ENCODE measurements around the gene LAD1.
A peak's percentile ranks its signal among the peaks of the same experiment; 100 is the strongest.

The LAD1 gene

DNA sequence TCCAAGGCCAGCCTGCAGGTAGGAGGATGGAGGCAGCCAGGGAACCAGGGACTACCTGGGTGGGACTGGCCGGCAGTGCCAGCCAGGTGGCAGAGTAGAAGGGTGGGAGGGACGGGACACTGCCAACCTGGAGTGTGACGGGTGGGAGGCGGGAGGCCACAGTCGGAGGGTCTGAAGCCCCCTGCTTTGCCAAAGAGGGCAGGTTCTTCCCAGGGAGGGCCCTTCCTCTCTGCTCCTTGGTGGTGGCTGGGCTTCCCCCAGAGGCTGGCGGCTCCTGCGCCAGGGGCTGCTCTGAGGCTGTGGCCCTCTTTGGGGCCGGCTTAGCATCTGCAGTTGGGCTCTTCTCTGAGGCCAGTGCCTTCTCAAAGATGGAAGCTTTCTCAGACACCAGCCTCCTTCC lies 12.9 kb downstream of the LAD1 start:
- no peak for DNase-seq

DNA sequence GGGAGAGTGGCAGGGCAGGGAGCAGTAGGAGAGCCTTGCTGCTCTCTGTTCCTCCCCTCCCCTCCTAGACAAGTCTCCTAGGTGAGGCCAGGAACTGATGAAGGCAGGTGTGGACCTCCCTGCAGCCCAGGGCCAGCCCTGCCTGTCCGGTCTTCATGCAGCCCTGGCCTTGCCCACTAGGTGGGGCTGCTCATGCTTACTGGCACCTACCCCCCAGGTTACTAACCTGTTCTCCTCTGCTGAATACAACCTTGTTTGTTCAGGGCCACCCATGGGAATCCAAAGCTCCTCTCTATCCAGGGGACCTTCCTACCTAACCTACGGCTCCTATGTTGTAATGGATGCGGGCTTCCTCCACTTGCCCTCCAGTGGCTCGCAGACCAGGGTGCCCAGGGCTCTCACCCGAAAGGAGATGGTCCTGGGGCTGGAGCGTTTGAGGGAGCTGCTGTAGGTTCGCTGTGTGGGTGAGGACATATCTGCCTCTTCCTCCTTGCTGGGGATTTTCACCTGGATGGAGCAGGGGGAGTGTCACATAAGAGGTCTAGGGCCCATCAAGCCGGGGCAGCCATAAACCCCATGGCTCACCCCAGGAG lies 13.7 kb downstream of the LAD1 start:
- DNase-seq = peak; percentile 81

DNA sequence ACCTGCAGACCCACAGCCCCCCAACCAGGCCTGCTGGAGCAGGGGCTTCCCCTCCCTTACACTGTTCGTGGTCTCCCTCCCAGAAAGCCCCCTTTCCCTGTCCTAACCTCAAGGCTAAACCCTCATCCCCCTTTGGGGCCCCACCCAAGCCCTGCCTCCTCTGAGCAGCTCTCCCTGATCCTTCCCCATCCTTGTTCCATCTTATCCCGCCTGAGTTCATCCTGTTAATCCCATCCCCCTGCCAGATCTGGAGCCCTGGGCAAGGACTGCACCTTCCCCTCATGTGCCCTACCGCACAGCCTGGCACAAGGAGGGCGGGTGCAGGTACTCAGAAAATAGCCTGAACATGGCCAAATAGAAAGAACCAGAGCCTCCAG lies 14.7 kb downstream of the LAD1 start:
- DNase-seq = no peak

DNA sequence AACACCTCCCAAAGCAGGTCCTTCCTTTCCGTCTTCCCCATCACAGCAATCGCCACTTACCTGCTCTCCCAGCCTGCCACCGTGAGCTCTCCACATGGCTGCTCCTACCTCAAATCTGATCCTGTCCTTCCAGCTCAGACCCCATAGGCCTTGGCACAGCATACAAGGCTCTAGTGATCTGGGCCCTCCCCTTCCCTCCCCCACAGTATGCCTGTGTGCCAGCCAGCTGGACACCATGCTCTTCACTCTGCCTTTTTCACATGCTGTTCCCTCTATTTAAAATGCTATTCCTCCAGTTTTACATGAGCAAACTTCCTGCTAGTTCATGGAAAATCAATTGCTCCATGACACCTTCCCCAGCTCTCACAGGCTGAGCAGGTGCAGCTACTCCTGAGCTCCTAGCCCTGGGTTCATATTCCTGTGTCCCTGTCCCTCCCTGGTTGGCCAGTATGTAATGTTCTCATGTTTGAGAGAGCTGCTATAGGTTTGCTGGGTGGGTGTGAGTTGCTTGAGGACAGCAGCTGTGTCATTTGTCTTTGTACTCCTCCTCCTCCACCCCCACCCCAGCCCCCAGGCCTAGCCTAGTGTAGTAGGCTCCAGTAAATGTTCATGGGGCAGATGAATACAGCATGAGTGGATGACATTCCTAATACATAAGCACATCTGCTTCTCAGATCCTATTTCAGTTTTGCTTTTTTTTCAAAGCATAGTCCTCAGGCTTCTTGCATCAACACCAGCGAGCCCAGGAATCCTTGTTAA lies 15.3 kb downstream of the LAD1 start:
- DNase-seq = peak; percentile 89

DNA sequence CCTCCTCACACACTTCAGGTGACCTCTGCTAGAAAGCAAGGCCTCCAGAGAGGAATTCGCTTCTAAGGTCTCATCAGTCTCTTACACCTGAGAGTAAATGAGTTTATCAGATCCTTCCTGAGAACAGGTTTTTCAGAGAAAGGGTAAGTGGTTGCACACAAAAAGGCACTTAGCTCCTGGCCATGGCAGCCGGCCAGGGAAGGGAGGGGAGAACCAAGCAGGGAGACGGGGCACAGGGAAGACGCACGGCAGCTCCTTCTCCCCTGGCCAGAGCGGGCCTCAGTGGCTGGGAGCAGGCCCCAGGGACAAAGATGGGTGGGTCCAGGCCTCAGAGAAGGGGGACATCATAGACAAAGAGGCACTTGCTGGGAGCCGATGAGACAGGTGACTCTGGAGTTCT lies 18.0 kb downstream of the LAD1 start:
- DNase-seq = peak; percentile 83

DNA sequence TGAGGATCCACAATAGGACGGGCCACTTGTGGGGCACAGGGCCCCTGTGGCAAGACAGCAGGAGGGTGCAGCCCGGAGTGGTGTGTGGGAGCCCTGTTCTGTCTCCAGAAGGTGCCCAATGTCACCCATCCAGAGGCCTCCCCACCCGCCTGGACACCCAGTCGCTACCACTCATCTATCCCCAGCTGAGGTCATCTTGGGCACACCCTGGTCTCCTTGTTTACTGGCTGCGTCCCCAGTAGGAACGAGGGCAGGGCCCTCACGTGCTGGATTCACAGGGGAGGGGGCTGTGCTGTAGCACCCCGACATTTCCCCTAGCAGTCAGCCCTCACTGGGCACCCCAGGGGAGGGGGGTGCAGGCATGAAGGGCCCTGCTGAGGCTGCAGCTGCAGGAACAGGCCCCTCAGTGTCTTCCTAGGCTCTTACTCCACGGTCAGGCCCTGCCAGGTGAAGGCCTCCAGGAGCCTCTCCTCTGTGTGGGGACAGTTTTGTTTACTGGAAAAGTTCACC lies 19.3 kb downstream of the LAD1 start:
- DNase-seq = no peak

DNA sequence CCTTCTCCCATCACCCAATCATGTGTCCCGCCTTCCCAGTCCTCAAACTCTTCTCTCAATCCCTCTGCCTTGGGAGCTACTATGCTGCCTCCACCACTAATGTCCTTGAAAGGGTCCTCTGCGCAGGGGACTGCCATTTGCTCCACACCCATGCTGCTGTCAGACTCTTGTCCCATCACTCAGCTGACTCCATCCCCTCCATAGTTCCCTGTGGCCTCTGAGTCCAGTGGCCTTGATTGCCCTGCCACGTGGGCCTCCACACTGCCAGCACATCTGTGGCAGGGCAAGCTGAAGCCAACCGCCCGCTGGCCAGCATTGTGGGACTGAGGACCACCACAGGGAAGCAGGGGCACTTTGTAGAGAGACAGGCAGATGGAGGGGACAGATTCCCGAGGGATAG lies 20.3 kb downstream of the LAD1 start:
- DNase-seq = no peak

DNA sequence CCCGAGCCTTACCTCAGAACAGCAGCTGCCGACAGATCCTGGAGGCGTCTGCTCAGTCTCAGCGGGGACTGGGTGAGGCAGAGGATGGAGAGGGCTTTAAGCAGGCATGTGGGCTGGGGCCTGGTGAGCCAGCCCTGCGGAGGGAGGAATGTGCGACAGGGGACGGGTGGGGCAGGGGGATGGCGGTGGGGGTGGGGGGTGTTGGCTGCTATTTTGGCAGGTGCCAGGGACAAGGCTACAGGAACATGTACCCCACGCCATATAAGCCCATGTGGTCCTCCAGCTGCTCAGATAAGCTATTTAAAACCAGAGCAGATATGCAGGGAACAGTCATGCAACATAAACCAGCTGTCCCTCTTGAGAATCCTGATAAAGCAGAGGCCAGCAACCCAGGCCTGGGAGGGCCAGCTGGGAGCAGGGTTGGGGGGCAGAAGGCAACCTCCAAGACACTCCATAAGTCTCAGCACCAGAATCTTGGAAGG lies 21.5 kb downstream of the LAD1 start, which contains the start of gene TNNT2:
Gene TNNT2, minus strand, starts transcription at position 70 of the 482 bp plus-strand sequence. CDS start 4,426 bp downstream, outside the sequence.
- DNase-seq = no peak

DNA sequence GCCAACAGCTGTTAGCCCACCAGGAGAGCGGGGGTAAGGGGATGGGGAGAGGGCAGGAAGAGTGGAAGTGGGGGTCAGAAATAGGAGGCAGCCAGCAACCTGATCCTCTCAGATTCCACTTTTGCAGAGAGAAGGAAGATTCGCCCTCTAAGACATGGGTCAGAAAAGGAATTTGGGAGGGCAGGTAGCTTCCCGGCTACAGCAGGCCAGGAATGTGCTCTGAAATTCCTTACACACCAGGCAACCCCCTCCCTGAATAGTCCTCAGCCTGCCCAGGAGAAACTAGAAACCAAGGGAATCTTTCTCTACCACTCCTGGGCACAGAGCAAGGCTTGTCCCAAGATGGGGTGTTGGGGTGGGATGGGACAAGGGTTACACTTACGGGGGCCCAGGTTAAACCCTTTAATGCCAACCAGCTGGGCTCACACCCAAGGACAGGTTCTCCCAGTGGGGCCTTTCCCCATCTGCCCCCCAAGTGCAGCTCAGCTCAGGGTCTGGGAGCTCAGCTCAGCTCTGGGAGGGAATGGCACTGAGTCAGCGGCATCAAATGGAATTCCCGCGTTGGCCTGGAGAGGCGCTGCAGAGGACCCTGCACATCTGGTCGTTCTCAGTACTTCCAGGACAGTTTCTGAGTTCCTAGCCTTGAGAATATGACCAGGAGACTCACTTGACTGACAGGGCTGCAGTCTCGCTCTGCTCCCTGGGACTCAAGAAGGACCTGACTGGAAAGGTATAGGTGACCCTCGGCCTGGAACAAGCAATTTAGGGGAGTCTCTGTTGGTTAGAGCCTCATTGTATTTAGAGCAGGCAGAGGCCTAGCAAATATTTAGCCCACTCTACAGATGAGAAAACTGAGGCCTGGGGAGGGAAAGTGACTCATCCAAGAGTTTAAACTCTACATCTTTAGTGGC lies 22.4 kb downstream of the LAD1 start:
- DNase-seq = no peak

DNA sequence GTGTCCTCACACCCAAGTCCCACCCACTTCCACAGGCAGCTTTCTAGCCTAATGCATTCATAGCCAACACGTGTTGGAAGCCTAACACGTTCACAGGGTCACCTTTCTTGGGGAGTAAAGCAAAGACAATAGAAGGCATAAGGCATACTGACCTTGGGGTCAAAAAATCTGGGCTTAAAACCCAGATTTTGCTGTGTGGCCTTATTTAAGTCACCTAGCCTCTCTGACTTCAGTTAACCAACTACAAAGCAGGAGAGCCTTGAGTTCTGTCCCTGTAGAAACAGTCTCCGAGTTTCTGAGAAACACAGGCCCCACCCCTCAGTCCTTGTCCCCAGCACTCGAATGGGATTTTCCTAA lies 23.0 kb downstream of the LAD1 start:
- no peak for DNase-seq

DNA sequence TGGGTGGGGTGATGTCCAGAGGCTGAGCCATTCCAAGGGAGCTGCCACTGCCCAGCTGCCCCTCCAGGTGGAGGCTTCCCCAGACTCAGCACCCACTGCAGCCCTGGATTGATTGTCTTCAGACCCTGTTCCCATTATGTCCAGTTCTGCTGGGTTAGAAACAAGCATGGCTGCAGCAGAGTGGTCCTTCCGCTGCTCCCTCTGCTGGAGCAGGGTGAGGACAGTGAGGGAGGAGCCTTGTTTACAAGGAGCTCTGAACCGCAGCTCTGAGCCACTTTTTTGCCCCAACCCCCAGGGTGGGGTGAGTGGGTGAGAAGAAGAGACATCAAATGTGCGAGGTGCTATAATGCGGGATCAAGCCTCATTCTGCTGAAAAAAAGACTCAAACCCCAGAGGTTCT lies 24.0 kb downstream of the LAD1 start:
- no peak for DNase-seq

DNA sequence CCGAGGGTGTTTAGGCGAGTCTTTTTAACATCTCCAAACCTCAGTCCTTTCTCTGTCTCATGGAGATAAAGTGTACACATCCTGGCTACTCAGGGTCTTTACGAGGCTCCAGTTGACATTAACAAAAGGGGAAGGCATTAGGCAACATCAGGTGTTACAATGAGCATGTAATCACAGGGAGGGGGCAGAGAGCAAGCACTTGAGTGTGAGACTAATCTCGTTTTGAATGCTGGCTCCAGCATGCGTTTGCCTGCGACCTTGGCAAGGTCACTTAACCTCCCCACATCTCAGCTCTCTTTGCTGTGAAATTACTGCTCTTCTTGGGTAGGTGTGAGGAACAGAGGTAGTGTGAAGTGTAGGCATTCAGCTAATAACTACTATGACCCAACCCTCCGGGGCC lies 24.8 kb downstream of the LAD1 start:
- peak; percentile 86 for DNase-seq

DNA sequence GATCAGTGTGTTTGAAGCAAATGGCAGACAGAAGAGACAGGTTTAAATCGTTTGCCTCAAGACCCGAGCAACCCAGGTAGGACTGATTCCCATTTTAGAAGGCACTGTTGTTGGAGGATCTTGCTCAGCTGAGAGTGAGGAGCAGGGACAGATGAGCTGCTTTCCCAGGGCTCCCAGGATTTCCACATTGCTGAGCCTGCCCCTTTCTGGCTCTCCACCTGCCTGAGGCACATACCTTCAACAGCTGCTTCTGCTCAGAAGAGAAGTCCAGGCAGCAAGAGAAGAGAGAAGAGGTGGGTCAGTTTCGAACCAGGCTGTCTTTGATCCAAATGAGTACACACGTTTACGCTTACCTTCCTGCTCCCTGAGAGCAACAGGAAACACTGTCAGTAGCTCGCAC lies 27.3 kb downstream of the LAD1 start:
- DNase-seq = no peak

DNA sequence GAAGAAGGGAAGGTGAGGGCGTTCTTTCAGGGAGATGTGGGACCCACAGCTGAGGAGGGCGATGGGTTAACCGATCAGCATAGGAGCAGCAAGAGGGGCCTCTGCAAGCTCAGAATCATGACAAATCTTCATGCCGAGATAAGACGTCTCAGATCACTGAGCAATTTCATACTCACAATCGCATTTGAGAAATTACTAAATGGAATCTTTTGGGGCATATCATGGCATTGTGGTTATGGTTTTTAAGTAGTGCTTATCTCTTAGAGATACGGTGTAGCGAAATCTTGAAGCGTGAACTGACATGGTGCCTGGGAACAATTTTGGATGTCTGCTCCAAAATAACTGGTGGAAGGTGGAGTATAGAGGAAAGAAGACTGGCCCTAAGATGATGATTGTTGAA lies 27.8 kb downstream of the LAD1 start:
- DNase-seq = no peak

DNA sequence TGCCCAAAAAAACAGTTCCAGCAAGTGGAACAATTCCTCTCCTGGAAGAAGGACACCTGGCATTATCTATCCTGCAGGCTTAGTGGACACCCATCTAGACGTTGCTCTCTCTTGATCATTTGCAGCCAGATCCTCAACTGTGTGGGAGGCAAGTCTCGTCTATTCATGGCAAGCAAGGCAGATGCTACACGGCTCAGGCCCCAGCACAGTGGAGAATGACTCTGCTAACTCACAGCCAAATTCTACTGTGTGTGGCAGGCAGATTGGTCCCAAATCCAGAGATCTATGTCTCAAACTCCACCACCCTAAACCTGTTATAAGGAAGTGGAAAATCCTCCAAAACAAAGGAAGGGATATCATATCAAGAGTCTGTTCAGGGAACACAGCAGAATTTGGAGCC lies 28.6 kb downstream of the LAD1 start:
- DNase-seq = no peak

DNA sequence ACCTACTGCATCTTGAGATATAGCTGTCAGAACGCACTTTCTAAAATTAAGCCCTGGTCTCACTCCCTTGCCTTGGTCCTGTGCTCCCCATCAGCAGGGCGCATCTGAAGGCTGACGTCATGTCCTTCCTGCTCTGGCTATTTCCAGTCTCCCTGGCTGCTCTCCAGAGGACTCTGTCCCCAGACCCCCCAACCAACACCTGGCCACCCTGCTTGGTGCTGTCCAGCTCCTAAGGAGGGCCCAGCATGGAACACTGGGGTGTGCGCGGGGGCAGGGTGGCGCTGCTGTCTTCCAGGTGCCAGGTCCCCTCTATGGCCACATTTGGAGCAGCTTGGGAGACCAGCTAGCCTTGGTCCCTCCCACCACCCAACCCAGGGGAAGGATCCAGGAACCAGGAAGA lies 29.9 kb downstream of the LAD1 start:
- DNase-seq = no peak

DNA sequence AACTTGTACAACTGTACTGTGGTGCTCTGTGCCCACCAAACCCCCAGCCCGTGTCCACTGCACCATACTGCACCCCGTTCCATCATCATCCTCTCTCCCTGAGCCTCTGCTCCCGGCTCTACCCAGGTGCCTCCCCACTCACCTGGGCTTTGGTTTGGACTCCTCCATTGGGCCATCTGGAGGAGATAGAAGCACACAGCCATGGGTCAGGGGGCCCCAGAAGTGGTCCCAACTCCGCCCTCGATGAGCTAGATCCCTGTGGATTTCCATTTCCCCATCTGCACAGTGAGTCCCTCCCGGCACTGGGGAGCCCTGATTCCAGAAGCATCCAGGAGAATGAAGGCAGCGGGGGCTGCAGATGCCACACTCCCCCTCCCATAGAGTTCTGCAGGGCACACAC lies 32.4 kb downstream of the LAD1 start:
- no peak for DNase-seq

DNA sequence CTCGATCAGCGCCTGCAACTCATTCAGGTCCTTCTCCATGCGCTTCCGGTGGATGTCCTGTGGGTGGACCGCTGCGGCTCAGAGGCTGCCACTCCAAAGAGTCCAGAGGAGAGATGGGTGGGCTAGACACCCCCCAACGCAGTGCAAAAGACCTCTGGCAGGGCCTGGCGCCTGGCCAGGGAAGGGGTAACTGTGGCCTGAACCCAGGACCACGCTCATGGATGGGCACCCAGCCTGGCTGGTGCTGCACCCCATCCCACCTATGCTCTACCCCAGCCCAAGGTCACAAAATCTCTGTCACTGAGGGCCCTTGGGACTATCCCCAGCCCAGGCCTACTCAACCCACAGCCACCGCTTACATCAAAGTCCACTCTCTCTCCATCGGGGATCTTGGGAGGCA lies 33.9 kb downstream of the LAD1 start:
- no peak for DNase-seq

DNA sequence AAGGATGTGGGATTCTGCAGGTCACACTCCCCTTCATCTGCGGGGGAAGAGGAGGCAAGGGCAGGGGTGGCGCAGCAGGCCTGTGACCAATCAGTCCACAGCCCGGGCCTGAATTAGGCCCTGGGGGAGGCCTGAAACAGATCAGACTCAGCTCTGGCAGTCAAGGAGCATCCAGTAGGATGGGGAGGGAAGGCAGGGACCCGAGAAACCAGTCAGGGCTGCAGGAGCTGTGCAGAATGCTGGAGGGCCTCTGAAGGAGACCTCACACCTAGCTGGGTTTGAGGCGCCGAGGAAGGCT lies 34.4 kb downstream of the LAD1 start:
- DNase-seq = no peak

DNA sequence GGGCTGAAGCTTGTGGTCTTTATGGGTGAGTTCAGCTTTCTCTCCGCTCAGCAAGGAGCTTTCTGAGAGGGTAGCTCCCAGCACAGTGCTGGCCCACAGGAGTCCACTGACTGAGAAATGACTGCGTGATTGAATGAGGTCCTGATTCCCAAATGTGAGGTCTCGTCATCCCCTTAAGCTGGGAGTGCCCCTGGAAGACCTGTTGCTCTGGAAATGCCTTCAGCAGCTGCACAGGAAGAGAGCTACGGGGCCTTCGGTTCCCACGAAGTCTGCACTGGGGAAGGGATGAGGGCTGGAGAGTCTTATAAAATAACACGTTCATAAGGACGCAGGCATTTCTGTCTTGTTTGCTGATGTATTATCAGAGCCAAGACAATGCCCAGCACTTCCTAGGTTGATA lies 35.7 kb downstream of the LAD1 start:
- no peak for DNase-seq

DNA sequence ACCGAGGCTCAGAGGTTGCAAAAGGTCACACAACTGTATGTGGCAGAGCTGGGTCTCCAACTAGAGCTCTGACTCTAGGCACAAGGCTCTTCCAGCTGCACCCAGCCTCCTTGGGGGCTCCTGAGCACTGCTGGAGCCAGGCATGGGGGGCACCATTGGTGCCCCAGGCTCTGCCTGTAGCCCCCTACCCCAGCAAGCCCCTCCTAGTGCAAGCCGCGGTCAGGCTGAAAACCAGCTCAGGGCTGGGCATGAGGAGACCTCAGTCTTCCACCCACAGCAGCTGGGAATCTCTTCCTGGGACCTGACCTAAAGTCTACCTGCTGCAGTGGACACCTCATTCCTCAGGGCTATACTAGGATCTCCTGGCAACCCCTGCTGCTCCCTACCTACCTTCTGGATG lies 36.2 kb downstream of the LAD1 start:
- DNase-seq = no peak

DNA sequence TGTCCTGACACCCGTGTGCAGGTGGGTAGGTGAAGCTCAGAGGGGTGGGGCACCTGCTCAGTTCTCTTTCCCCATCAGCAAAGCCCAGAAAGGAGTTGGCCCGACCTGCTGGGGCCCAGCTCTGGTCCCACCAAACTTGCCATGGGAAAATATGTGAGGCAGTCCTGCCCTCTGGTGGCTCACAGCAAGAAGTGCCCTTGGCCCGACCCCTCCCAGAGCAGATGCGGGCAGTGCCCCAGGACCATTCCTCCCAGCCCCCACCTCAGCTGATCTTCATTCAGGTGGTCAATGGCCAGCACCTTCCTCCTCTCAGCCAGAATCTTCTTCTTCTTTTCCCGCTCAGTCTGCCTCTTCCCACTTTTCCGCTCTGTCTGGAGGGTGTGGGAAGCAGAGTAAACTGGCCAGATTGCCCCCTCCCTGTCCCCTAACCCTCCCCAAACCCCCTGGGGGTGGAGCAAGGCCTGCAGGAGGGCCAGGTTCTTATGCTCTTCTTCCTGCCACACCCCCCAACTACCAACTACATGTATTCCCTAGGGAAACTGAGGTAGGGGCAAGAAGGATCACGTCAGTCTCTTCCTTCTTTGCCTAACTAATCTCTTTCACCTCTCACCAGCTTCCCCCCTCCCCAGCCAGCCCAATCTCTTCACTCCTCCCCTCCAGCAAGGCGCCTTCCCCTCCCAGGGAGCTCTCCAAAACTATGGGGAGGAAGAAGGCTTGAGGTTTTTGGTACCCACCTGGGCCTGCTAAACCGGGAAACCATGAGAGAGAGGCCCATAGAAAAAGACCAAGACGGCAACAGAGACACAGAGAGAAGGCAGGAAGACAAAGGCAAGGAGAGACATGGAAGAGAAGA lies 37.2 kb downstream of the LAD1 start:
- DNase-seq = peak; percentile 54

All from NCI-H345 (cell line).